A375 (cell line): ENCODE measurements around the gene ZNF469. TPM values are rescaled to one million over a fixed set of nuclear protein-coding genes. Genes with fewer than 3 reads are reported as not detected.

ENCODE experiments used
- total RNA-seq: library from RNA; depleted of rRNA; stranded (reverse); fragments of >200 nt; shearing (Covaris generic); gene quantifications from 2 replicates; pipeline ENCODE4 v1.2.3, GENCODE V29; 2014; rRNA removed

ZNF469 gene, protein sequence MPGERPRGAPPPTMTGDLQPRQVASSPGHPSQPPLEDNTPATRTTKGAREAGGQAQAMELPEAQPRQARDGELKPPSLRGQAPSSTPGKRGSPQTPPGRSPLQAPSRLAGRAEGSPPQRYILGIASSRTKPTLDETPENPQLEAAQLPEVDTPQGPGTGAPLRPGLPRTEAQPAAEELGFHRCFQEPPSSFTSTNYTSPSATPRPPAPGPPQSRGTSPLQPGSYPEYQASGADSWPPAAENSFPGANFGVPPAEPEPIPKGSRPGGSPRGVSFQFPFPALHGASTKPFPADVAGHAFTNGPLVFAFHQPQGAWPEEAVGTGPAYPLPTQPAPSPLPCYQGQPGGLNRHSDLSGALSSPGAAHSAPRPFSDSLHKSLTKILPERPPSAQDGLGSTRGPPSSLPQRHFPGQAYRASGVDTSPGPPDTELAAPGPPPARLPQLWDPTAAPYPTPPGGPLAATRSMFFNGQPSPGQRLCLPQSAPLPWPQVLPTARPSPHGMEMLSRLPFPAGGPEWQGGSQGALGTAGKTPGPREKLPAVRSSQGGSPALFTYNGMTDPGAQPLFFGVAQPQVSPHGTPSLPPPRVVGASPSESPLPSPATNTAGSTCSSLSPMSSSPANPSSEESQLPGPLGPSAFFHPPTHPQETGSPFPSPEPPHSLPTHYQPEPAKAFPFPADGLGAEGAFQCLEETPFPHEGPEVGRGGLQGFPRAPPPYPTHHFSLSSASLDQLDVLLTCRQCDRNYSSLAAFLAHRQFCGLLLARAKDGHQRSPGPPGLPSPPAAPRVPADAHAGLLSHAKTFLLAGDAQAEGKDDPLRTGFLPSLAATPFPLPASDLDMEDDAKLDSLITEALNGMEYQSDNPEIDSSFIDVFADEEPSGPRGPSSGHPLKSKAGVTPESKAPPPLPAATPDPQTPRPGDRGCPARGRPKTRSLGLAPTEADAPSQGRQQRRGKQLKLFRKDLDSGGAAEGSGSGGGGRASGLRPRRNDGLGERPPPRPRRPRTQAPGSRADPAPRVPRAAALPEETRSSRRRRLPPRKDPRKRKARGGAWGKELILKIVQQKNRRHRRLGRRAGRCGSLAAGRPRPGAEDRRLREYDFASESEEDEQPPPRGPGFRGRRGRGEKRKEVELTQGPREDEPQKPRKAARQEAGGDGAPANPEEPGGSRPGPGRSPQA (N-terminal part only)
- total RNA-seq: 2.1 and 2.9 TPM in 2 replicates

DNA sequence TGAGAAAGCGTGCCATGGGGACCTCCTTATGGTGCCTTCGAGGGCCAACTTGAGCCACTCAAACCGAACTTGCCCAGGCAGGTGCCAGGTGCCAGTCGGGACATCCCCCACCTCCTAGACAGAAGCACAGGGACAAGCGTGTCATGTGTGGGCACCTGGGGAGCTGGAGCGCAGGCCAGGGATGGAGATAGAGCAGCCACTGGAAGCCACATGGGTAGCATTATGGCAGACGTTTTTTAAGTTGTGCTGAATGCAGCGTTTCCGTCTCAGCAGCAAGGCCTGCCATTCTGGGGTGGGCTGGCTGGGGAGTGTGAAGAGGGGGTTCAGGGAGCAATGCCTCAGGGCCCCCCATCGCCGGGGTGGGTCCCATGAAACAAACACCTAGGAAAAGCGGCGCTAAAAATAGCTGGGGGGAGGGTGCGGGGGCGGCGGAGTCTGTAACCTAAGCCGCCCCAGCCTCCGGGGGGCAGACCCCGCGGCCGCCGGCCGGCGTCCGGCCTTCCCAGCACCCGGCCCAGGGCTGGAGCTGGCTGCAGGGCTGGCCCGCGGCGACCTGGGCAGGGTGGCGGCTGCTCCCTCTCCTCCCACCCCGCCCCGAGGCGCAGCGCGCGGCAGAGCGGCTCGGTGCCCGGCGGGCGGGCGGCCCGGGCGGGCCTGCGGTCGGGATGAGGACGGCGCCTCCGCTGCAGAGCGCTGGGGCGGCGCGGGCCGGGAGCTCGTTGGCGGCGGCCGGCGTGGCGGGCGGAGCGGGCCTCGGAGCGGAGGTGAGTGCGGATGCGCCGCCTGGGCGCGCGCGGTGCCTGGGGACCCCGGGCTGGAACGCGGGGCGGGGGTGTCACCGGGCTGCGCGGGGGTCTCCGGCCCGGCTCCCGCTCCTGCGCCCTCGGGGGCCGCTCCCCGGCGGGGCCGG, at the start of gene ZNF469:
TSS of gene ZNF469 (plus strand) at position 469 of the 910 bp plus-strand sequence. CDS start 44,512 bp downstream, outside the sequence.

Other genes starting within 250 kb of the ZNF469 start
- 0.60 and 1.2 TPM in 2 replicates for gene ZFPM1, start 70.3 kb downstream of the ZNF469 start, total RNA-seq
- gene ZC3H18, start 187.4 kb downstream of the ZNF469 start, total RNA-seq: 25.3 and 27.4 TPM in 2 replicates